ENCODE data around the gene GATB. TPM values are rescaled to one million over a fixed set of nuclear protein-coding genes. Genes with fewer than 3 reads are reported as not detected.

The GATB gene
- total and polyA plus RNA-seq, 2 experiments from 2014 or later = 19.4 to 20.1 TPM

DNA sequence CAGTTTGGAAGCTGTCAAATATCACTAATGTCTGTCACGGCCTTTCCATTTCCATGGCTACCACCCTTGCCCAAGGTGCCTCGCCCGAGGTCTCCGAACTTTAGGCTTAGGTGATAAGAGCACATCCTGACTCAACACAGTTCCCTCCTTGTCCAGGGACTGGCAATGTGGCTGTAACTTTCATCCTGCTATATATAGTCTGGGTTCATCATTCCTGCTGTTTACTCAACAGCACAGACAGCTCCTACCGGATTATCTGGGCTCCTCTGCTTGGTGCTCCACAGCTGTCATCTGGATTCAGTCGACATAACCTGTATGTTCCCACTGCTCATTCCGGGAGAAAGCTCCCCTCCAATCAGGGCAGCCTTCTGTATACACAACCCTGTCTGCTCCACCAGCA, 51.2 kb downstream of the GATB start:
- H3K27me3 ChIP-seq = no peaks in the 10 kb centered on the region
- no peaks in the 10 kb centered on the region for H4K20me1 ChIP-seq (ENCODE audit: insufficient read depth, poor library complexity, severe bottlenecking)
- TF ChIP-seq, protein P1, sequence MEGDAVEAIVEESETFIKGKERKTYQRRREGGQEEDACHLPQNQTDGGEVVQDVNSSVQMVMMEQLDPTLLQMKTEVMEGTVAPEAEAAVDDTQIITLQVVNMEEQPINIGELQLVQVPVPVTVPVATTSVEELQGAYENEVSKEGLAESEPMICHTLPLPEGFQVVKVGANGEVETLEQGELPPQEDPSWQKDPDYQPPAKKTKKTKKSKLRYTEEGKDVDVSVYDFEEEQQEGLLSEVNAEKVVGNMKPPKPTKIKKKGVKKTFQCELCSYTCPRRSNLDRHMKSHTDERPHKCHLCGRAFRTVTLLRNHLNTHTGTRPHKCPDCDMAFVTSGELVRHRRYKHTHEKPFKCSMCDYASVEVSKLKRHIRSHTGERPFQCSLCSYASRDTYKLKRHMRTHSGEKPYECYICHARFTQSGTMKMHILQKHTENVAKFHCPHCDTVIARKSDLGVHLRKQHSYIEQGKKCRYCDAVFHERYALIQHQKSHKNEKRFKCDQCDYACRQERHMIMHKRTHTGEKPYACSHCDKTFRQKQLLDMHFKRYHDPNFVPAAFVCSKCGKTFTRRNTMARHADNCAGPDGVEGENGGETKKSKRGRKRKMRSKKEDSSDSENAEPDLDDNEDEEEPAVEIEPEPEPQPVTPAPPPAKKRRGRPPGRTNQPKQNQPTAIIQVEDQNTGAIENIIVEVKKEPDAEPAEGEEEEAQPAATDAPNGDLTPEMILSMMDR (IDR thresholded peaks at IDR 0.05; ENCODE audit: poor library complexity) = no peak
- TF ChIP-seq EZH2 (IDR thresholded peaks at IDR 0.05; ENCODE audit: borderline replicate concordance) (no peak), EZH2phosphoT487 (IDR thresholded peaks at IDR 0.05; ENCODE audit: low read depth, severe bottlenecking, unreplicated experiment) (no peak)
- DNase-seq (ENCODE audit: low spot score) = no peak
- H3K4me3 ChIP-seq = no peak overlapping the region
- no peaks in the 10 kb centered on the region for H3K9me3 ChIP-seq (ENCODE audit: low read depth)
- H3K36me3 ChIP-seq (replicated peaks; ENCODE audit: insufficient read depth, low read depth) = no peaks in the 10 kb centered on the region
- no peaks in the 10 kb centered on the region for H3K4me1 ChIP-seq (ENCODE audit: insufficient read depth)
- no peaks in the 10 kb centered on the region for H3K9me2 ChIP-seq (replicated peaks; ENCODE audit: insufficient read depth)
- H2AFZ ChIP-seq = no peak overlapping the region
- no peak overlapping the region for H3K27ac ChIP-seq
- H3K4me2 ChIP-seq = no peak overlapping the region
- 83% methylated on average over 7 of the region's 7 CpGs for WGBS (ENCODE audit: low lambda C conversion rate, missing lambda C conversion rate)
- no peaks in the 10 kb centered on the region for H3K79me2 ChIP-seq

GRCh38 chr4:151709071-151709470, 51.7 kb downstream of the GATB start:
- no peaks in the 10 kb centered on the region for H3K36me3 ChIP-seq (replicated peaks; ENCODE audit: insufficient read depth, low read depth)

DNA sequence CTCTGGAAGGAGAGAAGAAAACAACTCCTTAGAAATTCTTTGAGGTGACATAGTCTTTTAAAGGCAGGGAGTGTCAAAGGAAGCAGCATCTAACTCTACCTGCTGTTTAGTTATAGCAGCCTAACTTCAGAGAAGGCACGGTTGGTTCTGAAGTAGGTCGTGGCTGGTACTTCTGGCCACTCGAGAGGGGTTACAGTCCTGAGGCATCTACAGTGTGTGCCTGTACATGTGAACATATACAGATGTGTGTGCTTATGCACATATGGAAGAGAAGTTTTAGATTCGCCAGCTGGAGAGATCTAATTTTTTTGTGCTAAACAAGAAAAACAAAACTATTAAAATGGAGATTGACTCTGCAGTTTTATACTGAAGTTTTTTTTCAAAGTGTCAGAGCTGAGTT, 52.7 kb downstream of the GATB start:
- Histone ChIP-seq H3K27ac (no peak overlapping the region), H4K20me1 (ENCODE audit: insufficient read depth, poor library complexity, severe bottlenecking) (no peaks in the 10 kb centered on the region), H3K4me2 (no peak overlapping the region), H3K4me1 (ENCODE audit: insufficient read depth) (no peaks in the 10 kb centered on the region), H3K79me2 (no peaks in the 10 kb centered on the region), H2AFZ (no peak overlapping the region), H3K4me3 (no peak overlapping the region), H3K36me3 (replicated peaks; ENCODE audit: insufficient read depth, low read depth) (no peaks in the 10 kb centered on the region), H3K9me2 (replicated peaks; ENCODE audit: insufficient read depth) (no peaks in the 10 kb centered on the region), H3K27me3 (no peaks in the 10 kb centered on the region), H3K9me3 (ENCODE audit: low read depth) (no peaks in the 10 kb centered on the region)
- TF ChIP-seq, protein P1 (IDR thresholded peaks at IDR 0.05; ENCODE audit: poor library complexity) = no peak
- TF ChIP-seq EZH2 (IDR thresholded peaks at IDR 0.05; ENCODE audit: borderline replicate concordance) (no peak), EZH2phosphoT487 (IDR thresholded peaks at IDR 0.05; ENCODE audit: low read depth, severe bottlenecking, unreplicated experiment) (no peak)
- DNase-seq (ENCODE audit: low spot score) = no peak
- WGBS (ENCODE audit: low lambda C conversion rate, missing lambda C conversion rate) = 92% methylated on average over 4 of the region's 4 CpGs

More at GRCh38 chr4:151709071-151709470, 51.7 kb downstream of the GATB start:
- no peak for TF ChIP-seq EZH2phosphoT487 (IDR thresholded peaks at IDR 0.05; ENCODE audit: low read depth, severe bottlenecking, unreplicated experiment)
- TF ChIP-seq, protein P1 (IDR thresholded peaks at IDR 0.05; ENCODE audit: poor library complexity) = no peak
- TF ChIP-seq EZH2 (IDR thresholded peaks at IDR 0.05; ENCODE audit: borderline replicate concordance) = no peak
- Histone ChIP-seq H3K9me2 (replicated peaks; ENCODE audit: insufficient read depth) (no peaks in the 10 kb centered on the region), H3K9me3 (ENCODE audit: low read depth) (no peaks in the 10 kb centered on the region), H2AFZ (no peak overlapping the region), H3K79me2 (no peaks in the 10 kb centered on the region), H3K4me3 (no peak overlapping the region), H3K4me1 (ENCODE audit: insufficient read depth) (no peaks in the 10 kb centered on the region), H3K27ac (peak overlapping the region; percentile 32), H4K20me1 (ENCODE audit: insufficient read depth, poor library complexity, severe bottlenecking) (no peaks in the 10 kb centered on the region), H3K27me3 (no peaks in the 10 kb centered on the region), H3K4me2 (no peak overlapping the region)
- no peak for DNase-seq (ENCODE audit: low spot score)
- WGBS (ENCODE audit: low lambda C conversion rate, missing lambda C conversion rate) = 87% methylated on average over 6 of the region's 6 CpGs

GRCh38 chr4:151703401-151703800, 57.4 kb downstream of the GATB start:
- no peak overlapping the region for H2AFZ ChIP-seq
- H3K4me1 ChIP-seq (ENCODE audit: insufficient read depth) = no peaks in the 10 kb centered on the region
- DNase-seq (ENCODE audit: low spot score) = no peak
- no peaks in the 10 kb centered on the region for H3K9me3 ChIP-seq (ENCODE audit: low read depth)
- no peak overlapping the region for H3K4me3 ChIP-seq
- H3K4me2 ChIP-seq = no peak overlapping the region
- no peaks in the 10 kb centered on the region for H3K27me3 ChIP-seq
- WGBS (ENCODE audit: low lambda C conversion rate, missing lambda C conversion rate) = 96% methylated on average over 3 of the region's 3 CpGs
- H3K79me2 ChIP-seq = no peaks in the 10 kb centered on the region
- no peak overlapping the region for H3K27ac ChIP-seq
- H3K9me2 ChIP-seq (replicated peaks; ENCODE audit: insufficient read depth) = no peaks in the 10 kb centered on the region
- H4K20me1 ChIP-seq (ENCODE audit: insufficient read depth, poor library complexity, severe bottlenecking) = no peaks in the 10 kb centered on the region
- TF ChIP-seq, protein P1 (IDR thresholded peaks at IDR 0.05; ENCODE audit: poor library complexity) = no peak
- no peak for TF ChIP-seq EZH2 (IDR thresholded peaks at IDR 0.05; ENCODE audit: borderline replicate concordance)
- TF ChIP-seq EZH2phosphoT487 (IDR thresholded peaks at IDR 0.05; ENCODE audit: low read depth, severe bottlenecking, unreplicated experiment) = no peak
- no peaks in the 10 kb centered on the region for H3K36me3 ChIP-seq (replicated peaks; ENCODE audit: insufficient read depth, low read depth)

All from hepatocyte (in vitro differentiated cells).